ENCODE measurements around the gene GJC3.

DNA sequence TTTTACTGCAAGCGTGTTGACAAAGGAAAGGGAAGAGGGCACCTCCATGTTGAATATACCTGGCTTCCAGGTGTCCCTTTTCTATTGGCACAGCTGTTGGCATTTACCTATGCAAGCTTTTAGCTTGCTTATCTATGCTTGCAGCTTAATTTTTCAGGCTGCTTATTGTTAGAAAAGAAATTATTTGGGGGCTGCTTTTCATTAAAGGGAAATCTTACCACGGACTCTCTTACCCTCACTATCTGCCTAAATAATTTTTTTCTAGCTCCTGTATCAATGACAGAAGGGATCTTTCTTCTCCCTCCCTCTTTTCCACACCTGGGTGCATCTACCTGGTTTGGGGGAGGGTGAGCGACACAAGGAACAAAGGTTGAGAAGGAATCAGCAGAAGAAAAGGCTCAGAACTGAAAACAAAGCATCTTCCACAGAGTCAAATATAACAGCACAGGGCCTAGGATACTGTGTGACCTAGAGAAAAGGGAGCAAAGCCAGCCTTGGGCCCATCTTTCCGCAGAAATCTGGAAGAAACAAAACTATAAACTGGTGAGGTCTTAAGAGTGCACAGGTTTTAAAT, 15.2 kb upstream of the GJC3 start:
- TF ChIP-seq, protein P1, sequence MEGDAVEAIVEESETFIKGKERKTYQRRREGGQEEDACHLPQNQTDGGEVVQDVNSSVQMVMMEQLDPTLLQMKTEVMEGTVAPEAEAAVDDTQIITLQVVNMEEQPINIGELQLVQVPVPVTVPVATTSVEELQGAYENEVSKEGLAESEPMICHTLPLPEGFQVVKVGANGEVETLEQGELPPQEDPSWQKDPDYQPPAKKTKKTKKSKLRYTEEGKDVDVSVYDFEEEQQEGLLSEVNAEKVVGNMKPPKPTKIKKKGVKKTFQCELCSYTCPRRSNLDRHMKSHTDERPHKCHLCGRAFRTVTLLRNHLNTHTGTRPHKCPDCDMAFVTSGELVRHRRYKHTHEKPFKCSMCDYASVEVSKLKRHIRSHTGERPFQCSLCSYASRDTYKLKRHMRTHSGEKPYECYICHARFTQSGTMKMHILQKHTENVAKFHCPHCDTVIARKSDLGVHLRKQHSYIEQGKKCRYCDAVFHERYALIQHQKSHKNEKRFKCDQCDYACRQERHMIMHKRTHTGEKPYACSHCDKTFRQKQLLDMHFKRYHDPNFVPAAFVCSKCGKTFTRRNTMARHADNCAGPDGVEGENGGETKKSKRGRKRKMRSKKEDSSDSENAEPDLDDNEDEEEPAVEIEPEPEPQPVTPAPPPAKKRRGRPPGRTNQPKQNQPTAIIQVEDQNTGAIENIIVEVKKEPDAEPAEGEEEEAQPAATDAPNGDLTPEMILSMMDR (IDR thresholded peaks at IDR 0.05), result no peak
- TF ChIP-seq POLR2A (IDR thresholded peaks at IDR 0.05), result no peak
